HG03442 (cell line): Measurements from ENCODE around the gene PEX11G.
"Not testable (repeated sequence)": the region's sequence is repeated elsewhere in the genome, so short reads cannot be mapped to it uniquely, and the experiment has no call there.

ENCODE experiments used
- ATAC-seq: cut with Tn5 transposase; IDR thresholded peaks from one replicate; pipeline ENCODE4 v1.9.1; 2021; ENCODE audit warnings: mild to moderate bottlenecking, moderate library complexity; ENCODE audit not compliant: unreplicated experiment

PEX11G gene

GRCh38 chr19:7441468-7442146, 47.2 kb downstream of the PEX11G start:
- no peak for ATAC-seq

GRCh38 chr19:7440188-7440975, 48.5 kb downstream of the PEX11G start:
- ATAC-seq: no peak

GRCh38 chr19:7435586-7435985, 53.2 kb downstream of the PEX11G start:
- no peak for ATAC-seq

DNA sequence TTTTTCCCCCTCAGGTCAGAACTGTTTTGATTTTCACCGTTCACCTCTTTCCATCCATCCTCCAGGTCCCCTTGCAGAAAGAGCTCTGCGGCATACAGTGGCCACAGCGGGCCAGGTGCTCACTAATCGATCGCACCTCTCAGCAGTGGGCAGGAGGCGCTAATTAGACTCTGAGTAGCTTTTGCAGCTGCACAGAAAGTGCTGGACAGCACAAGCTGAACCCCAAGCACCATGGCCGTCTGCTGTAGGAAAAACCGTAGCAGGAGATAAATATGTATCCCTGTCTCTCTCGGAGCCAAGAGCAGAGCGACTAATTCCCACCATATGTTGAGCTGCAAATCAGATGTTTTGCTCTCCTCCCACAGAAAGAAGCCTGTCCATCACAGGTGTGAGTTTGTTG, 54.4 kb downstream of the PEX11G start:
- no peak for ATAC-seq

DNA sequence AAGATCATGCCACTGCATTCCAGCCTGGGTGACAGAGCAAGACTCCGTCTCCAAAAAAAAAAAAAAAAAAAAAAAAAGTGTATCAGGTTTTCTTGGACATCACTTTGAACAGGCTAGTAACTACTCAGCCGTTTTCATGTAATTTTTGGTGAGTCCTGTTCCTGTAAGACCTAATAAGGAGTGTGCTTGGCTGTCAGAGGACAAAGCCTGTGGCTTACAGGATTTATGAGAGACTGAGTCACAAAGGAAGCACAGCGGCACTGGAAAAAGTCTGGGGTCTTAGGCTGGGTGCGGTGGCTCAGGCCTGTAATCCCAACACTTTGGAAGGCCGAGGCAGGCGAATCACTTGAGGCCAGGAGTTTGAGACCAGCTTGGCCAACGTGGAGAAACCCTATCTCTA, 55.4 kb downstream of the PEX11G start:
- ATAC-seq: not testable (repeated sequence)

GRCh38 chr19:7429638-7430282, 59.1 kb downstream of the PEX11G start:
- no peak for ATAC-seq

- ATAC-seq: no peak
These were observed 60.2 kb downstream of the PEX11G start for GRCh38 chr19:7428651-7429113.

- ATAC-seq: no peak
These were observed 60.9 kb downstream of the PEX11G start for GRCh38 chr19:7427944-7428343.

GRCh38 chr19:7426986-7427385, 61.8 kb downstream of the PEX11G start:
- no peak for ATAC-seq
